IMR-90 (cell line): ENCODE results near the gene PRUNE2.

Experiments
- NFE2L2 ChIP-seq: fragments of 150-350 bp; IDR thresholded peaks from 2 replicates; pipeline ENCODE4 v1.6.1; 2016; ENCODE audit warnings: low read depth, mild to moderate bottlenecking, low read length
- POLR2A ChIP-seq: IDR thresholded peaks from 2 replicates; pipeline ENCODE4 v1.6.1; 2012; ENCODE audit warnings: mild to moderate bottlenecking, low read depth, low read length
- RAD21 ChIP-seq: IDR thresholded peaks from 2 replicates; pipeline ENCODE4 v1.6.1; 2012; ENCODE audit warnings: low read length, improper control_type of control experiment
- RCOR1 ChIP-seq: IDR thresholded peaks from 2 replicates; pipeline ENCODE4 v1.6.1; 2012; ENCODE audit warnings: mild to moderate bottlenecking, low read length, improper control_type of control experiment; ENCODE audit not compliant: insufficient replicate concordance
- TF ChIP-seq, protein P1 (sequence below): conservative IDR thresholded peaks from 2 replicates; pipeline ENCODE4 v1.5.1; 2012; ENCODE audit warnings: mild to moderate bottlenecking, low read depth, low read length, improper control_type of control experiment

DNA sequence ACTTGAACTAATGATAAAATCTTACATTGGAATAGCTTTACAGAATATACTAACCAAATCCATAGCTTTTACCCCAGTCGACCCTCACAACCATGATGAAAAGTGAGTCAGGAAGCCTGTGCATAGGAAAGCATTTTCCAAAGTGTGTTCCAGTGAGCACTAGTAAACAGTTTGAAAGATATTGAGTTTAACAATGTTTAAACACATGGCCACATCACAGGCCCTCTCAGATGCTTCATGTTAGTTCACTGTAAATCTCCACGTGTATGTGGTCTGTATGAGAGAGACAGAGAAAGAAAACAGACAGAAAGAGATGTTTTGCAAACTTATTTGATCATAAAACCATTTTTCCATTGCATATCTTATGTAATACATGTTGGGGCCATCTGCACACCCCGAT, 27.0 kb downstream of the PRUNE2 start:
- TF ChIP-seq, protein P1, sequence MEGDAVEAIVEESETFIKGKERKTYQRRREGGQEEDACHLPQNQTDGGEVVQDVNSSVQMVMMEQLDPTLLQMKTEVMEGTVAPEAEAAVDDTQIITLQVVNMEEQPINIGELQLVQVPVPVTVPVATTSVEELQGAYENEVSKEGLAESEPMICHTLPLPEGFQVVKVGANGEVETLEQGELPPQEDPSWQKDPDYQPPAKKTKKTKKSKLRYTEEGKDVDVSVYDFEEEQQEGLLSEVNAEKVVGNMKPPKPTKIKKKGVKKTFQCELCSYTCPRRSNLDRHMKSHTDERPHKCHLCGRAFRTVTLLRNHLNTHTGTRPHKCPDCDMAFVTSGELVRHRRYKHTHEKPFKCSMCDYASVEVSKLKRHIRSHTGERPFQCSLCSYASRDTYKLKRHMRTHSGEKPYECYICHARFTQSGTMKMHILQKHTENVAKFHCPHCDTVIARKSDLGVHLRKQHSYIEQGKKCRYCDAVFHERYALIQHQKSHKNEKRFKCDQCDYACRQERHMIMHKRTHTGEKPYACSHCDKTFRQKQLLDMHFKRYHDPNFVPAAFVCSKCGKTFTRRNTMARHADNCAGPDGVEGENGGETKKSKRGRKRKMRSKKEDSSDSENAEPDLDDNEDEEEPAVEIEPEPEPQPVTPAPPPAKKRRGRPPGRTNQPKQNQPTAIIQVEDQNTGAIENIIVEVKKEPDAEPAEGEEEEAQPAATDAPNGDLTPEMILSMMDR: no peak
- no peak for TF ChIP-seq RAD21
- no peak for TF ChIP-seq POLR2A
- no peak for TF ChIP-seq NFE2L2
- no peak for TF ChIP-seq RCOR1
